ENCODE data around the gene KRT78. TPM values are rescaled to one million over a fixed set of nuclear protein-coding genes. Genes with fewer than 3 reads are reported as not detected.

Gene KRT78
- total RNA-seq, 1 donor from 2014 or later, result not detected

DNA sequence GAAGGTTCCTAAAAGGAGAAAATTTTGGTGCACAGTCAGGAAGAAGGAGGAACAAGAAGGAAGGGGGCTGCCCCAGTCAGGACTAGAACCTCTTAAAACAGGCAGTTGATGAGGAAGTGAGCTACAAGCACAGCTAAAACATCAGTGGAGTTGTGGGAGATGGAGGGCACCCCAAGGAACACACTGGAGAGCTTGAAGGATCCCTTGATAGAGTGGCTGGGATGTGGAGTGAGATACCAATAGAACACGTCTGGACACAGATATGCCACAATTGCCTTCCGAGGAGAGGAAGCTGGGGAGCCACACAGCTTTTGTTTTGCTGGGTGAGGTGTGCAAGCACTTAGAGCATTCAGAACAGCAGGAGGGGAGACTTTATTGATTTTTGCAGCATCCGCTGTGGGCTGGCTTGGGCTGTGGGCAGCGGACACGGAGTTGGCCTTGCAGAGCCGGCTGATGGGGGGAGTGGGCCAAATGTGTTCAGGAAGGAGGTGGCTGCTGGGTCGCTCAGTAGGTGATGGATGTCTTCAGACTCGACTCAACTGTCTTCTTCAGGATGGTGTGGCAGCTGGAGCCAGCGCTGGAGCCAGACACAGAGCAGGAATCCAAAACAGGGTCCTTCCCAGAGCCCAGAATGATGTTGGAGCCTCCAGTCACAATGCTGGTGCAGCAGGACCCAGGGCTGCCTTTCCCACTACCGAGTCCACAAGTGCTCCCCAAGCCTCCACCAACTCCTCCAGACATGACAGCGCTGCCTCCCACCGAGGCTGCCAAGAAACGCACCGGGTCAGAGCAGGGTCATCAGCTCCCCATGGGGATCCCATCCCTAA lies 10.0 kb downstream of the KRT78 start:
- Mint-ChIP-seq H3K27ac (no peak overlapping the region), H3K4me1 (ENCODE audit: low read depth) (no peaks in the 10 kb centered on the region), H3K4me3 (ENCODE audit: low read depth) (no peak overlapping the region), H3K9me3 (ENCODE audit: low read depth) (no peaks in the 10 kb centered on the region), H3K27me3 (peaks cover 43% of the 10 kb centered on the region), H3K36me3 (ENCODE audit: insufficient read depth) (no peaks in the 10 kb centered on the region)
- no peak for TF ChIP-seq CTCF (IDR thresholded peaks at IDR 0.05; ENCODE audit: unreplicated experiment)
- DNase-seq (ENCODE audit: low spot score, unreplicated experiment), result no peak

DNA sequence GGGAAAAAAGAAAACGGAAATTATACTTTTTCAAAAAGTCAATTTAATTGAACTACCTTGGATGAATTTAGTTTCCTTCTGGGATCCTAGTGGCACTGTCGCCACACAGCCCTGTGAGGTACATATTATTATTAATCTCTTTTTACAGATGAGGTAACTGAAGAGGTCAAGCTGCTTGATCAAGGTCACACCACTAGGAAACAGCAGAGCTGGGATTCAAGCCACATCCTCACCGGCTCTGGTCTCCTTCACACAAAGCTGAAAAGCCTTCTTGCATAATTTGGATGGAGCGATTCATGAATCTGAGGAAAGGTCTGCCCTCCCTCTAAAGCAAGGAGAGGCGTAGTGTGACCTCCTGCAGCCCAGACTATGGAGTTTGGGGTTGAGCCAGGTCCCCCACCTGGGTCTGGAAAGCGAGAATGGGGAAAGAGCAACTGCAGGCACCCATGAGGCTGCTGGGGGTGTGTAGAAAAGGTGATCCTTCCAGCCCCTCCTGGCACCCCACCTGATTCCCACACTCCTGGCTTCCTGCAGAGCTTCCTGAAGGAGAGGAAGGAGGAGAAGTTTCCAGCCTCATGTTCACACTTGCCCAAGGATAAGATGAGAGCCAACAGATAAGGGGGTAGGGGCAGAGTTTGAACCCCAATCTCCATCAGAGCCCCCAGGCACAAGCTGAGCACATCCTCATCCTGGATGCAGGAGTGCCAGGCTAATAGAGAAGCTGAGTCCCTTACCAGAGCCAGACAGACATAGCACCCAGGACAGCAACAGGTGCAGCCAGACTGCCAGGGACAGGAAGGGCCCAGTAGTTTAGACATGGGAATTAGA lies 10.8 kb downstream of the KRT78 start:
- Mint-ChIP-seq H3K4me3 (ENCODE audit: low read depth) (no peak overlapping the region), H3K9me3 (ENCODE audit: low read depth) (no peaks in the 10 kb centered on the region), H3K27me3 (peaks cover 43% of the 10 kb centered on the region), H3K36me3 (ENCODE audit: insufficient read depth) (no peaks in the 10 kb centered on the region), H3K4me1 (ENCODE audit: low read depth) (no peaks in the 10 kb centered on the region), H3K27ac (no peak overlapping the region)
- TF ChIP-seq CTCF (IDR thresholded peaks at IDR 0.05; ENCODE audit: unreplicated experiment), result no peak
- no peak for DNase-seq (ENCODE audit: low spot score, unreplicated experiment)

- no peaks in the 10 kb centered on the region for H3K9me3 Mint-ChIP-seq (ENCODE audit: low read depth)
- no peak for DNase-seq (ENCODE audit: low spot score, unreplicated experiment)
- H3K36me3 Mint-ChIP-seq (ENCODE audit: insufficient read depth), result no peaks in the 10 kb centered on the region
- peaks cover 1% of the 10 kb centered on the region for H3K4me1 Mint-ChIP-seq (ENCODE audit: low read depth)
- no peak overlapping the region for H3K4me3 Mint-ChIP-seq (ENCODE audit: low read depth)
- peaks cover 42% of the 10 kb centered on the region for H3K27me3 Mint-ChIP-seq
- TF ChIP-seq CTCF (IDR thresholded peaks at IDR 0.05; ENCODE audit: unreplicated experiment), result no peak
- no peak overlapping the region for H3K27ac Mint-ChIP-seq
These were observed 11.4 kb downstream of the KRT78 start for GRCh38 chr12:52837413-52837741.

DNA sequence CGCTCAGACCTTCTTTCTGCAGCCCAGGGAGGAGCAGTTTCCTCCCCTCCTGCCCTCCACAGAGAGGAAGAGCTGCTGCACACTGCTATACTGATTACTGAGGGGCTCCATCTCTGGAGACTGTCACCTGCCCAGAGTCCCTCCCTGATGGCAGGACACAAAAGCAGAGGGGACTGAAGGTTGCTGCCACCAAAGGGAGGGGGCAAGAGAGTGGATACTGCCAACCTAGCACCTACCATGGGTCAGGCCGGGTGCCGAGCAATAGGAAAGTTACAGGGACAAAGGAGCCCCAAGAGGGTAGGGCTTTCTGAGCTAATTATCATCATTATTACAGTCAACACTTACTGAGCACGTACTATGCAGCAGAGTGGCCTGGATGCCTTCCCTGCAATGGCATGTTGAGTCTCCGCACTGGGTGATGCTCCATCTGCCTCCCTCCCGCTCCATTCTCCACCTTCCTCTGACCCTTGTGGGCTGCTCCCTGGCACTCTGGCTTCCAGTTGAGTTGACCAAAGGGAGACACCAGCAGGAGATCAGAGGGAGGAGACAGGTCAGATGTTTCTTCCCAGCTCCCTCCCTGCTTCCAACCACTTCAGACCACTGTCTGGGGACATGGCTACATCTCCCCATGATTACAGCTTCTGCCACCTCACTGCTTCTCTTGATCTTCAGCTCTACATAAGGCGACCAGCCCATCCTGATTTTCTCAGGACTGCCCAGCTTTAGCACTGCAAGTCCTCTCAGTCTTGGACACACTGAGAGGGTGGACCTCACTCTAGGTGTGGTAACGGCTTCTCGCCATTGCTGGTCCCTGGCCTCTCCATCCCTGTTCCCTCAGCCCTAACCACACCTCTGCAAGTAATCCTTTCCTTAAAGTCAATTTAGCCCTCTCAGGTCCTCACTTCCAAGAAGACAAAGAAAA lies 12.0 kb downstream of the KRT78 start:
- H3K4me1 Mint-ChIP-seq (ENCODE audit: low read depth), result peaks cover 1% of the 10 kb centered on the region
- H3K27me3 Mint-ChIP-seq, result peaks cover 40% of the 10 kb centered on the region
- H3K4me3 Mint-ChIP-seq (ENCODE audit: low read depth), result no peak overlapping the region
- H3K36me3 Mint-ChIP-seq (ENCODE audit: insufficient read depth), result no peaks in the 10 kb centered on the region
- no peaks in the 10 kb centered on the region for H3K9me3 Mint-ChIP-seq (ENCODE audit: low read depth)
- no peak for TF ChIP-seq CTCF (IDR thresholded peaks at IDR 0.05; ENCODE audit: unreplicated experiment)
- no peak overlapping the region for H3K27ac Mint-ChIP-seq
- DNase-seq (ENCODE audit: low spot score, unreplicated experiment), result no peak

DNA sequence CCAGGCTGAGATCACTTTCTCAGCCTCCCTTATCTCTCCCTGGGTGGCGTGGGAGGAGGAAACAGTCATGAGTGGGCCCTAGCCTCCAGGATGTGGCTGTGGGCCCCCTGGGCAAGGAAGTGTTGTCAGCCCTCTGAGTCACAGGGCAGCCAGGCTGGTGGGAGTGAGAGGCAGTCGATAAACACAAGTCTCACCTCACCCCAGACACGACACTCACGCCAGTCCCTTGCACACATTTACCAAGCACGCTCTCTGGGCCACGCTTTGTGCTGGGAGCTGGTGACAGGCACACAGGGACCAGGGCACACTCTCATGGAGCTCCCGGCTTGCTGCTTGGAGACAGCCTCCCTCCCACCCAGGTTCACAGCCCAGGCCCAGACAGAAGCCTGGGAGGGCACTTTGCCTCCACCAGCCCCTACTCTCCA lies 12.7 kb downstream of the KRT78 start:
- no peak overlapping the region for H3K27ac Mint-ChIP-seq
- no peak for DNase-seq (ENCODE audit: low spot score, unreplicated experiment)
- peaks cover 40% of the 10 kb centered on the region for H3K27me3 Mint-ChIP-seq
- no peak for TF ChIP-seq CTCF (IDR thresholded peaks at IDR 0.05; ENCODE audit: unreplicated experiment)
- no peaks in the 10 kb centered on the region for H3K9me3 Mint-ChIP-seq (ENCODE audit: low read depth)
- peaks cover 1% of the 10 kb centered on the region for H3K4me1 Mint-ChIP-seq (ENCODE audit: low read depth)
- no peaks in the 10 kb centered on the region for H3K36me3 Mint-ChIP-seq (ENCODE audit: insufficient read depth)
- no peak overlapping the region for H3K4me3 Mint-ChIP-seq (ENCODE audit: low read depth)
